HEK293 (cell line): ENCODE data around the gene SMTN.

Experiments used
- ZNF10 ChIP-seq: fragments of 450-650 bp; formaldehyde crosslinking; IDR thresholded peaks from 2 replicates; pipeline ENCODE4 v1.5.1; 2017; ENCODE audit warnings: missing biosample characterization, missing genetic modification characterization
- ZNF223 ChIP-seq: fragments of 450-650 bp; formaldehyde crosslinking; IDR thresholded peaks from 2 replicates; pipeline ENCODE4 v1.5.1; 2016; ENCODE audit warnings: missing biosample characterization, missing genetic modification characterization
- ZNF274 ChIP-seq, 2 experiments: fragments of 200-500 bp in 1 of 2; fragments of 450-650 bp in 1 of 2; sonication (Bioruptor generic) in 1 of 2; formaldehyde crosslinking in 1 of 2; IDR thresholded peaks; 2 replicates each; pipeline versions ENCODE4 v1.5.1 to v1.6.1; 2014 to 2016; ENCODE audit warnings: borderline replicate concordance in 1 of 2, inconsistent platforms in 1 of 2, low read length in 1 of 2, missing biosample characterization in 1 of 2, missing genetic modification characterization in 1 of 2
- ZNF510 ChIP-seq: fragments of 450-650 bp; formaldehyde crosslinking; IDR thresholded peaks from 2 replicates; pipeline ENCODE4 v1.5.1; 2018; ENCODE audit warnings: mild to moderate bottlenecking, missing genetic modification characterization, missing biosample characterization; ENCODE audit not compliant: insufficient replicate concordance
- ZNF747 ChIP-seq: fragments of 450-650 bp; formaldehyde crosslinking; IDR thresholded peaks from 2 replicates; pipeline ENCODE4 v1.5.1; 2016; ENCODE audit warnings: missing biosample characterization, missing genetic modification characterization
- TF ChIP-seq, protein P1 (sequence below): fragments of 450-650 bp; formaldehyde crosslinking; IDR thresholded peaks from 2 replicates; pipeline ENCODE4 v1.5.1; 2016; ENCODE audit warnings: missing biosample characterization, missing genetic modification characterization
- TF ChIP-seq, protein P2 (sequence below): IDR thresholded peaks from 2 replicates; pipeline ENCODE4 v1.6.1; 2011; ENCODE audit warnings: mild to moderate bottlenecking, low read depth, low read length, borderline replicate concordance
- TF ChIP-seq, protein P3 (sequence below): fragments of 450-650 bp; formaldehyde crosslinking; IDR thresholded peaks from 2 replicates; pipeline ENCODE4 v1.5.1; 2016; ENCODE audit warnings: missing biosample characterization, missing genetic modification characterization, low read depth

DNA sequence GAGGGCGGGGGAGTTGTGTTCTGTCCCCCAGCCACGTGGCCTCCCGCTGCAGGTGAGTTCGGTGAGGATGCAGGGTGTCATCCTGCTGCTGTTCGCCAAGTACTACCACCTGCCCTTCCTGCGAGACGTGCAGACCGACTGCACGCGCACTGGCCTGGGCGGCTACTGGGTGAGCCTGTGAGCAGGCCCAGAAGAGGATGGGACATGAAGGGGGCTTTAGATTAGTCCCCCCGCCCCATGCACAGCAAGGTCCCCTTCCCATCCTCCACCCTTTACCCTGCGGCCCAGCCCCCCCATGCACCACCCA lies 45.7 kb downstream of the SMTN start:
- TF ChIP-seq ZNF510 (tag by site-specific recombination) (no peak), ZNF10 (tag by site-specific recombination) (no peak), ZNF274 (IDR thresholded peaks at IDR 0.05; ENCODE audit: low read length) (no peak), ZNF274 (tag by site-specific recombination; IDR thresholded peaks at IDR 0.05; ENCODE audit: borderline replicate concordance) (no peak), ZNF747 (tag by site-specific recombination) (no peak), ZNF223 (no peak)
- TF ChIP-seq, protein P1, sequence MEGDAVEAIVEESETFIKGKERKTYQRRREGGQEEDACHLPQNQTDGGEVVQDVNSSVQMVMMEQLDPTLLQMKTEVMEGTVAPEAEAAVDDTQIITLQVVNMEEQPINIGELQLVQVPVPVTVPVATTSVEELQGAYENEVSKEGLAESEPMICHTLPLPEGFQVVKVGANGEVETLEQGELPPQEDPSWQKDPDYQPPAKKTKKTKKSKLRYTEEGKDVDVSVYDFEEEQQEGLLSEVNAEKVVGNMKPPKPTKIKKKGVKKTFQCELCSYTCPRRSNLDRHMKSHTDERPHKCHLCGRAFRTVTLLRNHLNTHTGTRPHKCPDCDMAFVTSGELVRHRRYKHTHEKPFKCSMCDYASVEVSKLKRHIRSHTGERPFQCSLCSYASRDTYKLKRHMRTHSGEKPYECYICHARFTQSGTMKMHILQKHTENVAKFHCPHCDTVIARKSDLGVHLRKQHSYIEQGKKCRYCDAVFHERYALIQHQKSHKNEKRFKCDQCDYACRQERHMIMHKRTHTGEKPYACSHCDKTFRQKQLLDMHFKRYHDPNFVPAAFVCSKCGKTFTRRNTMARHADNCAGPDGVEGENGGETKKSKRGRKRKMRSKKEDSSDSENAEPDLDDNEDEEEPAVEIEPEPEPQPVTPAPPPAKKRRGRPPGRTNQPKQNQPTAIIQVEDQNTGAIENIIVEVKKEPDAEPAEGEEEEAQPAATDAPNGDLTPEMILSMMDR (tag by site-specific recombination), result no peak
- TF ChIP-seq, protein P2, sequence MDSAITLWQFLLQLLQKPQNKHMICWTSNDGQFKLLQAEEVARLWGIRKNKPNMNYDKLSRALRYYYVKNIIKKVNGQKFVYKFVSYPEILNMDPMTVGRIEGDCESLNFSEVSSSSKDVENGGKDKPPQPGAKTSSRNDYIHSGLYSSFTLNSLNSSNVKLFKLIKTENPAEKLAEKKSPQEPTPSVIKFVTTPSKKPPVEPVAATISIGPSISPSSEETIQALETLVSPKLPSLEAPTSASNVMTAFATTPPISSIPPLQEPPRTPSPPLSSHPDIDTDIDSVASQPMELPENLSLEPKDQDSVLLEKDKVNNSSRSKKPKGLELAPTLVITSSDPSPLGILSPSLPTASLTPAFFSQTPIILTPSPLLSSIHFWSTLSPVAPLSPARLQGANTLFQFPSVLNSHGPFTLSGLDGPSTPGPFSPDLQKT, result no peak
- TF ChIP-seq, protein P3, sequence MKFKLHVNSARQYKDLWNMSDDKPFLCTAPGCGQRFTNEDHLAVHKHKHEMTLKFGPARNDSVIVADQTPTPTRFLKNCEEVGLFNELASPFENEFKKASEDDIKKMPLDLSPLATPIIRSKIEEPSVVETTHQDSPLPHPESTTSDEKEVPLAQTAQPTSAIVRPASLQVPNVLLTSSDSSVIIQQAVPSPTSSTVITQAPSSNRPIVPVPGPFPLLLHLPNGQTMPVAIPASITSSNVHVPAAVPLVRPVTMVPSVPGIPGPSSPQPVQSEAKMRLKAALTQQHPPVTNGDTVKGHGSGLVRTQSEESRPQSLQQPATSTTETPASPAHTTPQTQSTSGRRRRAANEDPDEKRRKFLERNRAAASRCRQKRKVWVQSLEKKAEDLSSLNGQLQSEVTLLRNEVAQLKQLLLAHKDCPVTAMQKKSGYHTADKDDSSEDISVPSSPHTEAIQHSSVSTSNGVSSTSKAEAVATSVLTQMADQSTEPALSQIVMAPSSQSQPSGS (tag by site-specific recombination), result no peak
